ENCODE data around the gene NFXL1. TPM values are rescaled to one million over a fixed set of nuclear protein-coding genes. Genes with fewer than 3 reads are reported as not detected.

The NFXL1 gene
- total RNA-seq, 1 experiment from 2014 or later: 9.2 TPM

DNA sequence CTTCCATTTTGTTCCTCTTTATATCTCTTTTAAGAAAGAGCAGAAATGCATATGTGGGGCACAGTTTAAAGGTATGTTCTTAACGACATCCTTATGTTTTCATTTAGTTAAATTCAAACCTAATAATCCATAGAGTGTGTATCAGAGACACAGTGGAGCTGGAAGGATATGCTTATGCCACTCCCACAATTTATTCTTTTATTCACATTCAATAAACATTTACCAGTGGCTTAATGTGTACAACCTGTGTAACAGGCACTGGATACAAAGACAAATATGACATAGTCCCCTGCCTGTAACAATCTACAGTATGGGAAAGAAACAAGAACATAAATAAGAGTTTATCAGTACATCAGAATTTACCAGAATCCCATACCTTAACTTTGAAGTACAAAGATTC, 54.1 kb downstream of the NFXL1 start:
- Histone ChIP-seq H3K4me1 (ENCODE audit: control insufficient read depth, insufficient read depth, low read length) (no peaks in the 10 kb centered on the region), H3K27ac (ENCODE audit: low read length) (no peak overlapping the region), H3K9me3 (ENCODE audit: control insufficient read depth, insufficient read depth, low read depth, low read length) (no peaks in the 10 kb centered on the region), H3K36me3 (ENCODE audit: control insufficient read depth, insufficient read depth, low read length) (no peaks in the 10 kb centered on the region), H3K4me3 (ENCODE audit: low read depth in 2 of 2, low read length in 2 of 2) (no peak overlapping the region), H3K27me3 (ENCODE audit: control insufficient read depth, insufficient read depth, low read length) (no peaks in the 10 kb centered on the region)
- ATAC-seq (no peak), DNase-seq (ENCODE audit: low read depth, low spot score) (no peak)
- intact Hi-C loops (cut with micrococcal nuclease; ENCODE audit: unreplicated experiment) (no loop called here), in situ Hi-C loops (cut with HindIII; ENCODE audit: low pct_unique_long_range_greater_than_20kb, low sequenced_read_pairs) (no loop called here)
- no TSS peak for BruUV-seq (replicated peaks)
- ChIA-PET CTCF (no interaction called here), POLR2A (no interaction called here)
- TF ChIP-seq REST (IDR thresholded peaks at IDR 0.05; ENCODE audit: insufficient read depth in 1 of 2, low read depth in 2 of 2, low read length in 1 of 2) (no peak), TCF7L2 (IDR thresholded peaks at IDR 0.05; ENCODE audit: low read depth, low read length) (no peak), SIN3A (IDR thresholded peaks at IDR 0.05; ENCODE audit: borderline replicate concordance, insufficient read depth, low read depth, low read length) (no peak)
- TF ChIP-seq, protein P1, sequence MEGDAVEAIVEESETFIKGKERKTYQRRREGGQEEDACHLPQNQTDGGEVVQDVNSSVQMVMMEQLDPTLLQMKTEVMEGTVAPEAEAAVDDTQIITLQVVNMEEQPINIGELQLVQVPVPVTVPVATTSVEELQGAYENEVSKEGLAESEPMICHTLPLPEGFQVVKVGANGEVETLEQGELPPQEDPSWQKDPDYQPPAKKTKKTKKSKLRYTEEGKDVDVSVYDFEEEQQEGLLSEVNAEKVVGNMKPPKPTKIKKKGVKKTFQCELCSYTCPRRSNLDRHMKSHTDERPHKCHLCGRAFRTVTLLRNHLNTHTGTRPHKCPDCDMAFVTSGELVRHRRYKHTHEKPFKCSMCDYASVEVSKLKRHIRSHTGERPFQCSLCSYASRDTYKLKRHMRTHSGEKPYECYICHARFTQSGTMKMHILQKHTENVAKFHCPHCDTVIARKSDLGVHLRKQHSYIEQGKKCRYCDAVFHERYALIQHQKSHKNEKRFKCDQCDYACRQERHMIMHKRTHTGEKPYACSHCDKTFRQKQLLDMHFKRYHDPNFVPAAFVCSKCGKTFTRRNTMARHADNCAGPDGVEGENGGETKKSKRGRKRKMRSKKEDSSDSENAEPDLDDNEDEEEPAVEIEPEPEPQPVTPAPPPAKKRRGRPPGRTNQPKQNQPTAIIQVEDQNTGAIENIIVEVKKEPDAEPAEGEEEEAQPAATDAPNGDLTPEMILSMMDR (IDR thresholded peaks at IDR 0.05): no peak

- H3K4me3 ChIP-seq (ENCODE audit: low read depth in 2 of 2, low read length in 2 of 2): no peak overlapping the region
- in situ Hi-C loops (cut with HindIII; ENCODE audit: low pct_unique_long_range_greater_than_20kb, low sequenced_read_pairs): no loop called here
- POLR2A ChIA-PET: no interaction called here
- no peaks in the 10 kb centered on the region; the same call in 1 of the 2 replicates for H3K36me3 ChIP-seq (ENCODE audit: control insufficient read depth, insufficient read depth, low read length)
- no peaks in the 10 kb centered on the region for H3K4me1 ChIP-seq (ENCODE audit: control insufficient read depth, insufficient read depth, low read length)
- H3K27me3 ChIP-seq (ENCODE audit: control insufficient read depth, insufficient read depth, low read length): no peaks in the 10 kb centered on the region
- CTCF ChIA-PET: no interaction called here
- TF ChIP-seq TCF7L2 (IDR thresholded peaks at IDR 0.05; ENCODE audit: low read depth, low read length): no peak
- no peak for TF ChIP-seq REST (IDR thresholded peaks at IDR 0.05; ENCODE audit: insufficient read depth in 1 of 2, low read depth in 2 of 2, low read length in 1 of 2)
- TF ChIP-seq, protein P1 (IDR thresholded peaks at IDR 0.05): no peak
- TF ChIP-seq SIN3A (IDR thresholded peaks at IDR 0.05; ENCODE audit: borderline replicate concordance, insufficient read depth, low read depth, low read length): no peak
- no peak for TF ChIP-seq POLR2AphosphoS5 (IDR thresholded peaks at IDR 0.05; ENCODE audit: low read depth, low read length)
- intact Hi-C loops (cut with micrococcal nuclease; ENCODE audit: unreplicated experiment): no loop called here
- no peaks in the 10 kb centered on the region for H3K9me3 ChIP-seq (ENCODE audit: control insufficient read depth, insufficient read depth, low read depth, low read length)
- ATAC-seq: no peak
- BruUV-seq (replicated peaks): no TSS peak
- H3K27ac ChIP-seq (ENCODE audit: low read length): no peak overlapping the region
- no peak for DNase-seq (ENCODE audit: low read depth, low spot score)
These were observed 56.4 kb downstream of the NFXL1 start for GRCh38 chr4:47858006-47858405.
